ENCODE data around the gene ZNF777.

DNA sequence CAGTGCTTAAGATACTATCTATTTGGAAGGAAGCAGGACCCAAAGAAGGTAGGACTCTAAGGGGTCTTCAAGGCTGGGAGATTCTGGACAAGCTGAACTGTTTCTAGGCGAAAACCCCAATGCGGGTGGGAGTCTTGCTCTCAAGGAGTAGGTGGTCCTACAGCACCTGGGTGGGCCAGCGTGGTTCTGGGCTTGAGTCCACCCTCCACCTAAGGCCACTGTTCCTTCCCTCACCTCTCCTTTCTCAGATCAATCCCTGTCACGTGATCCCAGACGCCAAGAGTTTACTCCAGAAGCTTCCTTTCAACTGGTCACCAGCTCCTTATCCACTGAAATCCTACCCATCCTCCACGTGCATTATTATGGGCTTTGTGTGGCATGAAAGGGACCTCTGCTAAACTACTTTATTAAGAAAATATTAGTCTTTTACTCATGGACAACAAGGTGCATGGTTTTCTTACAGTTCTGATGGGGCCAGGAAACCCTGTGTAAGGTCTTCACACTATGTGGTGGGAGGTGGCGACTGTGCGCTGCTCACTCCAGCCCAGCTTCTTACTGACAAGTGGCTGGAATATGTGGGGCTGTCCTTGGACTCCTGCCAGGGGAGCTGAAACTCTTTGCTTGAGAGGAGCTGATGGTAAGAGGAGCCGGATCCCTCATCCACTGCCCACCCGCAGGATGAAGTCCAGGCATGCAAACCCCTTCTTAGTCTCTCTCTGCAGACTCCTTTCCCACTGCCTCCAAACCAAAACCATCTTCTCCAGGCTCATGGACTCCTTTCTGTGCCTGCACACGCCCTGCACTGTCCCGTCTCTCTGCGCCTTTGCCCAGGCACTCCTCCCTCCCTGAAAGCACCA, 35.2 kb upstream of the ZNF777 start:
- TF ChIP-seq, protein P1, sequence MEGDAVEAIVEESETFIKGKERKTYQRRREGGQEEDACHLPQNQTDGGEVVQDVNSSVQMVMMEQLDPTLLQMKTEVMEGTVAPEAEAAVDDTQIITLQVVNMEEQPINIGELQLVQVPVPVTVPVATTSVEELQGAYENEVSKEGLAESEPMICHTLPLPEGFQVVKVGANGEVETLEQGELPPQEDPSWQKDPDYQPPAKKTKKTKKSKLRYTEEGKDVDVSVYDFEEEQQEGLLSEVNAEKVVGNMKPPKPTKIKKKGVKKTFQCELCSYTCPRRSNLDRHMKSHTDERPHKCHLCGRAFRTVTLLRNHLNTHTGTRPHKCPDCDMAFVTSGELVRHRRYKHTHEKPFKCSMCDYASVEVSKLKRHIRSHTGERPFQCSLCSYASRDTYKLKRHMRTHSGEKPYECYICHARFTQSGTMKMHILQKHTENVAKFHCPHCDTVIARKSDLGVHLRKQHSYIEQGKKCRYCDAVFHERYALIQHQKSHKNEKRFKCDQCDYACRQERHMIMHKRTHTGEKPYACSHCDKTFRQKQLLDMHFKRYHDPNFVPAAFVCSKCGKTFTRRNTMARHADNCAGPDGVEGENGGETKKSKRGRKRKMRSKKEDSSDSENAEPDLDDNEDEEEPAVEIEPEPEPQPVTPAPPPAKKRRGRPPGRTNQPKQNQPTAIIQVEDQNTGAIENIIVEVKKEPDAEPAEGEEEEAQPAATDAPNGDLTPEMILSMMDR (IDR thresholded peaks at IDR 0.05; ENCODE audit: insufficient read depth, low read length, poor library complexity, severe bottlenecking) = no peak
- no peak for TF ChIP-seq EZH2phosphoT487 (conservative IDR thresholded peaks at IDR 0.05; ENCODE audit: low read length)

All from SU-DHL-6 (cell line).